B cell (primary cell): ENCODE results near the gene EIF3D. TPM values are rescaled to one million over a fixed set of nuclear protein-coding genes. Genes with fewer than 3 reads are reported as not detected.

Experiments
- ATAC-seq: fragments of 200-7000 bp; cut with Tn5 transposase; one replicate; pipeline ENCODE4 v1.10.0; 2021; ENCODE audit warnings: low read depth, mild to moderate bottlenecking, moderate number of reproducible peaks, moderate library complexity
- CTCF ChIA-PET: fragments of 350-600 bp; sonication (Branson Sonifier 250); formaldehyde crosslinking; loops from one replicate; lab custom pipeline; 2021; ENCODE audit warnings: antibody characterized with exemption, inconsistent platforms; lab: Charles Lee
- POLR2A ChIA-PET: fragments of 350-600 bp; sonication (Branson Sonifier 250); formaldehyde crosslinking; loops from one replicate; lab custom pipeline; 2021; ENCODE audit warnings: antibody characterized with exemption; lab: Charles Lee
- DNase-seq: peaks from one replicate; pipeline ENCODE4 v3.0.0; 2013
- H2AFZ ChIP-seq: 2 replicates; pipeline ENCODE4 v1.6.1; 2012; ENCODE audit warnings: mild to moderate bottlenecking, low read depth, low read length; ENCODE audit not compliant: insufficient read depth, poor library complexity, severe bottlenecking
- H3K27ac ChIP-seq, 2 donors: 1 replicate in 1 of 2; 2 replicates in 1 of 2; pipeline ENCODE4 v1.5.1; 2012 to 2013; ENCODE audit warnings: low read length in 2 of 2, mild to moderate bottlenecking in 2 of 2, moderate library complexity in 1 of 2
- H3K27me3 ChIP-seq, 4 experiments: fragments of 200-600 bp in 1 of 4; sonication (generic) in 1 of 4; replicated peaks in 1 of 4; 1 replicate in 2 of 4; 2 replicates in 2 of 4; pipeline versions ENCODE4 v1.6.1 to v1.7.0; 2013 to 2016; ENCODE audit warnings: low read length in 3 of 4, mild to moderate bottlenecking in 2 of 4, mixed read lengths in 1 of 4, moderate library complexity in 1 of 4; ENCODE audit not compliant: insufficient read depth in 4 of 4, control insufficient read depth in 3 of 4; ENCODE audit errors: control extremely low read depth in 1 of 4
- H3K36me3 ChIP-seq, 2 experiments: replicated peaks in 1 of 2; 1 replicate in 1 of 2; 2 replicates in 1 of 2; pipeline versions ENCODE4 v1.6.1 to v1.7.1; 2013; ENCODE audit warnings: low read length in 1 of 2; ENCODE audit not compliant: insufficient read depth in 2 of 2, control insufficient read depth in 1 of 2; ENCODE audit errors: control extremely low read depth in 1 of 2, extremely low read depth in 1 of 2
- H3K4me1 ChIP-seq, 2 donors: fragments of 200-600 bp in 1 of 2; sonication (generic) in 1 of 2; 1 replicate in 1 of 2; 2 replicates in 1 of 2; pipeline versions ENCODE4 v1.5.1 to v1.6.1; 2013 to 2017; ENCODE audit warnings: low read length in 2 of 2; ENCODE audit not compliant: control insufficient read depth in 2 of 2, insufficient read depth in 2 of 2
- H3K4me2 ChIP-seq: replicated peaks from 2 replicates; pipeline ENCODE3; 2012; ENCODE audit warnings: mild to moderate bottlenecking, low read depth, low read length; ENCODE audit not compliant: poor library complexity, severe bottlenecking
- H3K4me3 ChIP-seq, 5 experiments: fragments of 200-600 bp in 1 of 5; sonication (generic) in 1 of 5; 1 replicate in 3 of 5; 2 replicates in 2 of 5; pipeline versions ENCODE4 v1.5.1 to v1.7.0; 2011 to 2016; ENCODE audit warnings: low read length in 4 of 5, mild to moderate bottlenecking in 4 of 5, low read depth in 2 of 5, control low read depth in 1 of 5, moderate library complexity in 1 of 5; ENCODE audit not compliant: insufficient read depth in 1 of 5; ENCODE audit errors: control extremely low read depth in 1 of 5, extremely low read depth in 1 of 5
- H3K79me2 ChIP-seq: fragments of 200-600 bp; sonication (generic); one replicate; pipeline ENCODE4 v1.6.0; 2016; ENCODE audit warnings: low read length; ENCODE audit not compliant: control insufficient read depth, insufficient read depth
- H3K9ac ChIP-seq: fragments of 200-600 bp; sonication (generic); 2 replicates; pipeline ENCODE4 v1.6.1; 2017; ENCODE audit warnings: mild to moderate bottlenecking, low read length, moderate library complexity
- H3K9me3 ChIP-seq, 3 donors: one replicate each; pipeline versions ENCODE4 v1.6.1 to v1.7.1; 2013; ENCODE audit warnings: low read length in 2 of 3; ENCODE audit not compliant: control insufficient read depth in 2 of 3, insufficient read depth in 1 of 3; ENCODE audit errors: control extremely low read depth in 1 of 3
- H4K20me1 ChIP-seq: 2 replicates; pipeline ENCODE4 v1.6.0; 2012; ENCODE audit warnings: mild to moderate bottlenecking, low read length; ENCODE audit not compliant: insufficient read depth, control insufficient read depth, poor library complexity, severe bottlenecking
- H3K27ac Mint-ChIP-seq: one replicate; pipeline ENCODE4 v1.8.0; 2021; ENCODE audit warnings: mixed read lengths
- H3K27me3 Mint-ChIP-seq: one replicate; pipeline ENCODE4 v1.8.0; 2021; ENCODE audit warnings: mixed read lengths
- H3K4me1 Mint-ChIP-seq: one replicate; pipeline ENCODE4 v1.8.0; 2021; ENCODE audit warnings: mixed read lengths
- H3K4me3 Mint-ChIP-seq: one replicate; pipeline ENCODE4 v1.8.0; 2021; ENCODE audit warnings: mixed read lengths
- H3K9me3 Mint-ChIP-seq: one replicate; pipeline ENCODE4 v1.8.0; 2022; ENCODE audit warnings: mixed read lengths; ENCODE audit not compliant: insufficient read depth
- EZH2 ChIP-seq: IDR thresholded peaks from 2 replicates; pipeline ENCODE4 v1.6.1; 2012; ENCODE audit warnings: borderline replicate concordance, low read depth, mild to moderate bottlenecking, moderate library complexity, low read length; ENCODE audit not compliant: insufficient read depth, poor library complexity, severe bottlenecking
- WGBS: methylation state at CpG from one replicate; pipeline ENCODE4 v1.1.5; 2013; ENCODE audit warnings: missing lambda C conversion rate; ENCODE audit not compliant: insufficient coverage; 5-methylcytosine and 5-hydroxymethylcytosine counted together
- intact Hi-C: fragments of 100-400 bp; cut with micrococcal nuclease; formaldehyde crosslinking; loops from one replicate; pipeline ENCODE4 v1.10.0; 2022
- polyA plus RNA-seq: library from polyadenylated mRNA; depleted of rRNA; stranded (reverse); fragments of >200 nt; gene quantifications from 2 replicates; pipeline ENCODE4 v1.2.3, GENCODE V29; 2012
- total RNA-seq, 2 donors: library from RNA; stranded (reverse); fragments of 120-200 nt in 1 of 2; gene quantifications; 1 replicate in 1 of 2; 2 replicates in 1 of 2; pipeline versions ENCODE4 v1.2.3 to v1.2.4, GENCODE V29; 2013 to 2022
- TF ChIP-seq, protein P1 (sequence below): fragments of 200-600 bp; IDR thresholded peaks from one replicate; pipeline ENCODE4 v1.8.0; 2022; ENCODE audit warnings: antibody characterized with exemption, mild to moderate bottlenecking

The EIF3D gene
- total and polyA plus RNA-seq, 2 donors (not counting 1 experiment from before 2014, with no cell fraction given): 274 to 324 TPM

DNA sequence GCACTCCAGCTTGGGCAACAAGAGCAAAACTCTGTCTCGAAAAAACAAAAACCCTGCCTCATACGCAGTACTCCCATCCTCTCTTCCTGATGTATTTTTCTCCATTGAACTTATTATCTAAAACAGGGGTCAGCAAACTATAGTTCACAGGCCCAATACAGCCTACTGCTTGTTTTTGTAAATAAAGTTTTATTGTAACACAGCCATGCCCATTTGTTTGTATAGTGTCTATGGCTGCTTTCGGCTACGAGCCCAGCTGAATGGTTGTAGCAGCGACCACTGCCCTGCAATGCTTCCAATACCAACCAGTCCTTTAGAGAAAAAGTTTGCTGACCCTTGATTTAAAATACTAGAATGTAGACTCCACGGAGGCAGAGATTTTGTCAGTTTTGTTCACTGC, 53.6 kb downstream of the EIF3D start:
- H3K4me3 ChIP-seq: no peak overlapping the region
- H3K9me3 ChIP-seq: no peaks in the 10 kb centered on the region
- Mint-ChIP-seq H3K9me3 (no peaks in the 10 kb centered on the region), H3K27ac (no peak overlapping the region), H3K4me1 (peaks cover 4% of the 10 kb centered on the region), H3K4me3 (no peak overlapping the region), H3K27me3 (no peaks in the 10 kb centered on the region)
- no peak overlapping the region for H2AFZ ChIP-seq
- no peaks in the 10 kb centered on the region for H4K20me1 ChIP-seq
- intact Hi-C loops: no loop called here
- no peak overlapping the region for H3K4me2 ChIP-seq
- H3K4me1 ChIP-seq: peaks cover 0 to 5% of the 10 kb centered on the region in 2 donors
- peaks cover 26% of the 10 kb centered on the region for H3K79me2 ChIP-seq
- peaks cover 0 to 71% of the 10 kb centered on the region in 2 experiments for H3K36me3 ChIP-seq
- no peak overlapping the region for H3K9ac ChIP-seq
- ChIA-PET CTCF (interaction anchor here (4.4 to 29.7 kb wide), 2 partner anchors 11 to 171 kb away, joined by 16 to 607 read pairs; no protein-coding TSS in a partner anchor), POLR2A (no interaction called here)
- no peaks in the 10 kb centered on the region for H3K27me3 ChIP-seq
- WGBS: 100% methylated on average over 1 of the region's 6 CpGs
- TF ChIP-seq EZH2: no peak
- TF ChIP-seq, protein P1, sequence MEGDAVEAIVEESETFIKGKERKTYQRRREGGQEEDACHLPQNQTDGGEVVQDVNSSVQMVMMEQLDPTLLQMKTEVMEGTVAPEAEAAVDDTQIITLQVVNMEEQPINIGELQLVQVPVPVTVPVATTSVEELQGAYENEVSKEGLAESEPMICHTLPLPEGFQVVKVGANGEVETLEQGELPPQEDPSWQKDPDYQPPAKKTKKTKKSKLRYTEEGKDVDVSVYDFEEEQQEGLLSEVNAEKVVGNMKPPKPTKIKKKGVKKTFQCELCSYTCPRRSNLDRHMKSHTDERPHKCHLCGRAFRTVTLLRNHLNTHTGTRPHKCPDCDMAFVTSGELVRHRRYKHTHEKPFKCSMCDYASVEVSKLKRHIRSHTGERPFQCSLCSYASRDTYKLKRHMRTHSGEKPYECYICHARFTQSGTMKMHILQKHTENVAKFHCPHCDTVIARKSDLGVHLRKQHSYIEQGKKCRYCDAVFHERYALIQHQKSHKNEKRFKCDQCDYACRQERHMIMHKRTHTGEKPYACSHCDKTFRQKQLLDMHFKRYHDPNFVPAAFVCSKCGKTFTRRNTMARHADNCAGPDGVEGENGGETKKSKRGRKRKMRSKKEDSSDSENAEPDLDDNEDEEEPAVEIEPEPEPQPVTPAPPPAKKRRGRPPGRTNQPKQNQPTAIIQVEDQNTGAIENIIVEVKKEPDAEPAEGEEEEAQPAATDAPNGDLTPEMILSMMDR: no peak
- DNase-seq (no peak), ATAC-seq (no peak)
- no peak overlapping the region for H3K27ac ChIP-seq

- no peak for DNase-seq
- Histone ChIP-seq H3K27me3 (no peaks in the 10 kb centered on the region), H3K4me1 (peaks cover 4 to 7% of the 10 kb centered on the region in 2 donors), H3K9me3 (no peaks in the 10 kb centered on the region), H4K20me1 (no peaks in the 10 kb centered on the region), H3K79me2 (peaks cover 28% of the 10 kb centered on the region), H3K27ac (no peak overlapping the region), H3K36me3 (peaks cover 4 to 59% of the 10 kb centered on the region in 2 experiments), H3K4me3 (no peak overlapping the region), H3K9ac (no peak overlapping the region), H3K4me2 (no peak overlapping the region), H2AFZ (no peak overlapping the region)
- Mint-ChIP-seq H3K27ac (no peak overlapping the region), H3K4me3 (no peak overlapping the region), H3K4me1 (peaks cover 8% of the 10 kb centered on the region), H3K27me3 (no peaks in the 10 kb centered on the region), H3K9me3 (no peaks in the 10 kb centered on the region)
- intact Hi-C loops: no loop called here
- CTCF ChIA-PET: interaction anchor here (0.6 to 29.7 kb wide), 4 partner anchors 14 to 1101 kb away, joined by 3 to 607 read pairs (median 10); no protein-coding TSS in a partner anchor
- ATAC-seq: no peak
- POLR2A ChIA-PET: no interaction called here
- TF ChIP-seq EZH2: no peak
- TF ChIP-seq, protein P1: no peak
- 100% methylated on average over 4 of the region's 13 CpGs for WGBS
Measured at GRCh38 chr22:36472689-36473088, 56.3 kb downstream of the EIF3D start.
